DMS53 treated with DMSO at 0.1 percent for 48 hours (cell line): ENCODE data around the gene LDLRAD4.
"Not testable (repeated sequence)": the region's sequence is repeated elsewhere in the genome, so short reads cannot be mapped to it uniquely, and the experiment has no call there.

ENCODE experiments used
- DNase-seq: peaks from one replicate; lab custom pipeline; 2025; ENCODE audit not compliant: unreplicated experiment; lab: John Stamatoyannopoulos, UW

Gene LDLRAD4

DNA sequence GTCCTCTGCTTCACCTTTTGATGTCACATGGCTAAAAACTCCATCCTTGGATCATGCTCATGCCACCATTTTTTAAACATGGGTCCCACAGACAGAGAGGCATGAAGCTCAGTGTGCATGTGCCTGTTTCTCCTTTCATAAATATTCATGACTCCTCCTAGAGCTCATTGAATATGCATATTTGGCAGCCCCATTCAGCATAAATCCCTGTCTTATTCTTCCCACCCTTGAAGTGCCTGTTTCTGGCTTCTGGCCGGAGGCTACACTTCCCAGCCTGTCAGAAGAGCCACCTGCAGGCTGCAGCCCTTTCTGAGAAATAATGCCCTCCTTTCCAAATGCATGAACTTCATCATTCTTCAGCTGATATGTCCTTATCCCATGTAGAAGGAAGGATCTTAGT lies 109.7 kb downstream of the LDLRAD4 start:
- DNase-seq, result no peak

DNA sequence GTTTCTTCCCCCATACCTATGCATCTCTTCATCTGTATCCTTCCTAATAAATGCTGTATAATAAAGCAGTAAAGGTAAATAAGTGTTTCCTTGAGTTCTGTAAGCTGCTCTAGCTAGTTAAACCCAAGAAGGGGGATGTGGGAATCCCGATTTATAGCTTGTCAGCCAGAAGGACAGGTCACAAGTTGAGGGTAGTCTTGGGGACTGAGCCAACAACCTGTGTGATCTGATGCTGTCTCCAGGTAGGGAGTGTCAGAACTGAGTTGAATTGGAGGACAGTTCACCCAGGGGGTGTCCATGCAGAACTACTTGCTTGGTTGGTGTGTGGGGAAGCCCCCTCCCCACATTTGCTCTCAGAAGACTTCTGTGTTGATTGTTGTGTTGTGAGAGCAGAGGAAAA lies 112.4 kb downstream of the LDLRAD4 start:
- DNase-seq, result no peak

GRCh38 chr18:13331846-13332245 lies 113.3 kb downstream of the LDLRAD4 start:
- no peak for DNase-seq

DNA sequence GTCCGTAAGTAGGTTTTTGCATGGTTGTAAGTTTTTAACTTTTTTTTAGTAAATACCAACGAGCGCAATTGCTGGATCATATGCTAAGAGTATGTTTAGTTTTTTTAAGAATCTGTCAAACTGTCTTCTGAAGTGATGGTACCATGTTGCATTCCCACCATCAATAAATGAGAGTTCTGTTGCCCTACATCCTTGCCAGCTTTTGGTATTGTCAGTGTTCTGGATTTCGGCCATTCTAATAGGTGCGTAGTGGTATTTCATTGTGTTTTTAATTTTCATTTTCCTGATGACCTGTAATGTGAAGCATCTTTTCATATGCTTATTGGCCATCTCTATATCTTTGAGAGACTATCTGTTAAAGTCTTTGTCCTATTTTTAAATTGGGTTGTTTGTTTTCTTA lies 114.3 kb downstream of the LDLRAD4 start:
- DNase-seq, result no peak

DNA sequence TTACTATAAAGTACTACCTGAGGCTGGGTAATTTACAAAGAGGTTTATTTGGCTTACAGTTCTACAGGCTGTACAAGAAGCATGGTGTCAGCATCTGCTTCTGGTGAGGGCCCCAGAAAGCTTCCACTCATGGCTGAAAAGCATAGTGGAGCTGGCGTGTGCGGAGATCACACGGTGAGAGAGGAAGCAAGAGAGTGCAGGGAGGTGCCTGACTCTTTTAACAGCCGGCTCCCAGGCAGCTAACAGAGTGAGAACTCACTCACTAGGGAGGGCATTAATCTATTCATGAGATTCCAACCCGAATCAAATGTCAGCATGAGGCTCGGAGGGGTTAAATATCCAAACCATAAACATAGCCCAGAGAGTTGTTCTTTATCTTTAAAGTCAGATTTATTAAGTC lies 117.3 kb downstream of the LDLRAD4 start:
- no peak for DNase-seq

GRCh38 chr18:13336841-13337240 lies 118.3 kb downstream of the LDLRAD4 start:
- no peak for DNase-seq

- no peak for DNase-seq
Measured at GRCh38 chr18:13337369-13337768, 118.8 kb downstream of the LDLRAD4 start.

DNA sequence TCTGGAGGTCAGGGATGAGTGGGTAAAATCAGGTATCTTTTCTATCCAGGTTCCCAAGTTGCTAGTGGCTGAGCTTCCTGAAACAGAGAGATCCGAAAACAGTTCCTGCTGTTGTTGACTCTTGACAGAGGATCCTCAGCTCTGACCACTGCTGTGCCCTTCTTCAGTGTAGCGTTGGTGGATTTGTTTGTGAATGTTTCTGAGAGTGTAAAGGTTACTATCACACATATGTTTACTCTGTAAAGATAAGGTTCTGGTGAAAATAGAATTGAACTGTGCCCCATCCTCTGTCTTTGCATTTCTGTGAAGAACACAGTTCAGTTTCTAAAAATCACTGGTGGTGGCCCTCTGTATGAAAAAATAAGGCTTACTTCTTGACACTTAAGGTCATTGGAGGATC lies 119.8 kb downstream of the LDLRAD4 start:
- DNase-seq, result no peak

- DNase-seq, result no peak
Measured at GRCh38 chr18:13339653-13340052, 121.1 kb downstream of the LDLRAD4 start.

GRCh38 chr18:13346449-13346848 lies 127.9 kb downstream of the LDLRAD4 start:
- not testable (repeated sequence) for DNase-seq

GRCh38 chr18:13353084-13353823 lies 134.7 kb downstream of the LDLRAD4 start:
- no peak for DNase-seq

- no peak for DNase-seq
Measured at GRCh38 chr18:13354402-13354801, 135.8 kb downstream of the LDLRAD4 start.

DNA sequence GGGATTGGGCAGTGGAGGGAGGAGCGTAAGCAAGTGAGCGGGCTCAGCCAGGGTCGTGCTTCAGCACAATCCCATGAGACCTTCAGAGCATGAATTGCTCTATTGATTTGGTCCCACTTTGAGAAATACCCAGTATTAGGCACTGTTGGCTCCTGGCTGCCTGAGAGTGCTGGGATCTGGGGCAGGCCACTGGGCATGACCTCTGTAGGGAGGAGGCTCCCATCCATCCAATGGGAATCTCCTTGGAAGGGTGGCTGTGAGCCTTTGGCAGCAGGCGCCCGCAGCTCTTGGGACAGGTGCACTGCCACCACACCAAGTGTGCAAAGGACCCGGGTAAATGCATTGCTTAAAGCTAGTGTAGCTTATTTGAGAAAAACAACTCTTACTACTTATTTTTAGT lies 137.5 kb downstream of the LDLRAD4 start:
- no peak for DNase-seq

- DNase-seq, result no peak
Measured at GRCh38 chr18:13357289-13357688, 138.7 kb downstream of the LDLRAD4 start.

DNA sequence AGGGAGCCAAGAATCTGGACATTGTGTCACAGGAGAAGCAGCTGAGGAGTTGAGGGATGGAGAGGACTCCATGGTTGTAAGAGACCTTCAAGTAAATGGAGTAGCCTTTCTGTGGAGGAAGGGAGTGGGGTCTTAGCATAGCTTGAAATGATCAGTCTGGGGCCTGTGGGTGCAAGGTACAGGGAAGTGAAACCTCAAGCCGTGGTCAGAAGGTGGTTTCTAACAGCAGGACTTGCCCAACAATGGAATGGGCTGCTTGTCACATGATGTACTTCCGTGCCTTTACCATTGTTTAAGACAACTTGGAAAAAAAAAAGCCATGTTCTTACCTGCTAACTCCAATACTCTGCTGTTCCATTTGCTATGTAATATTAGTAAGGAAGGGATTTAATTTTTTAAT lies 140.7 kb downstream of the LDLRAD4 start:
- DNase-seq, result no peak

DNA sequence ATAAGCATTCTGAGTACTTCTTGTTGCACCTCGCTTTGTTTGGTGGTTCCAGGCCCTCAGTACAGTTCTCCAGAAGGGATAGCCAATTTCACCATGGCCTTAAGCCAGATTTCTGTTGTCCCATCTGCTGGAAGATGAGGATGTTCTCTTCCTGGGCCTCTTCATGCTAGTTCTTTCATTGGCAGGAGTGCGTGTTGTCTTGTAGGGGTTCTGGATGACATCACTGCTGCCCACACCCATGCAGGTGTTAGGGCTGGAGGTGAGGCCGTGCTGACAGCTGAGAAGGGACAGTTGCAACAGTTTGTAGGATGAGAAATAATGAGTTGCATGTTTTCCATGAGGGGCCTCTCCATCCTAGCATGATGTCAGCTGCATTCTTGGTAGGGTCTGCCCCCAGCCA lies 142.9 kb downstream of the LDLRAD4 start:
- no peak for DNase-seq

GRCh38 chr18:13362051-13362450 lies 143.5 kb downstream of the LDLRAD4 start:
- DNase-seq, result no peak

DNA sequence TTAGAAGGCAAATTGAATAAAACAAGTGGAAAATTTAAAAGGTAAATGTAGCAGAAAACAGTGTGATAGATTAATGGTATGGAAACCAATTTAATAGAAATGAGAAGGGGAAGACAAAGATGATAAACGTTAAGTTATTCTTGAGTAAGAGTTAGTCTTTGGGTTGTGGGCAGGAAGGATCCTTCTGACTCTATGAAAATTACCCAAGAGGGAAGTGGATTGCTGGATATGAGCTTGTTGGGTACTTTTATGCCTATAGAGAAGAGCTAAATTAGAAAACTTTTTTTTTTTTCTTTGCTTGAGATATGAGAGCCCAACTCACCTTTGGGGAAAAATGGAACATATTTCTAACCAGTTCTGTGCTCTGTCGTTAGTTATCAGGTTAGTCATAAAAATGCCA lies 144.0 kb downstream of the LDLRAD4 start:
- DNase-seq, result no peak

- DNase-seq, result no peak
Measured at GRCh38 chr18:13363359-13363758, 144.8 kb downstream of the LDLRAD4 start.

DNA sequence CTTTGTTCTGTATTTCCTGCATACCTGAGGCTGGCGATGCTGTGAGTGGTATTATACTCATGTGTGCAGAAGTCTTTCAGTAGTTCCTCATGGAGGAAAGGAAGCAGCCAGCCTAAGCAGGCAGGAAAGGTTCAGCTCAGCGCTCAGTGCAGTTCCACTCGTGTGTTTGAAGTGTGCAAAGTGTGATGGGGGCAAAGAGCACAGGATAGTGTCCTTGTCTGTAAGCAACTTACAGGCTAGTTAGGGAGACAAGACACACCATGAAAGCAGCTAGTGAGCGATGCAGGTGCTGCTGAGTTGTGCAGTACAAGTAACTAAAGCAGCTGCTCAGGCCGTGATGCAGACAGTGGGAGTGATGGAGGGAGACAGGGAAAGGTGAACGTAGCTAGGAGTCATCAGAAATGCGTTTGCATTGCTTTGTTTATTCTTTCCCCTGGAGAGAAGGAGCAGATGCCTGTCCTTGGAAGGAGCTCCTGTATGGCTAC lies 146.2 kb downstream of the LDLRAD4 start:
- DNase-seq, result no peak

DNA sequence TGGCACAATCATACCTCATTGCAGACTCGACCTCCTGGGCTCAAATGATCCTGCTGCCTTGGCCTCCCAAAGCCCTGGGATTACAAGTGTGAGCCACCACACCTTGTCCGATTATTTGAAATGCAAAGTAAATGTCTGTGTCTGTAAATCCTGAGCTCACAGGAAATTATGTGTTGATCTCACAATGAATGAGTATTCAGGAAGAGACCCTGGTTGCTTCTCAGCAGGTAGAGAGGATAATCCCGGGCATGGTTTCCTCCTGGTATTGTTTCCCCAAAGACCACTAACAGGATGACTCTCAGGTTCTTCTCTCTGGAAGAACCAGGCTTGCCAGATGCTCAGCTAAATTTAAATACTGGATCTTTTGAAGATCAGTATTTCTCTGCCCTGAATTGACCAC lies 147.6 kb downstream of the LDLRAD4 start:
- DNase-seq, result no peak

DNA sequence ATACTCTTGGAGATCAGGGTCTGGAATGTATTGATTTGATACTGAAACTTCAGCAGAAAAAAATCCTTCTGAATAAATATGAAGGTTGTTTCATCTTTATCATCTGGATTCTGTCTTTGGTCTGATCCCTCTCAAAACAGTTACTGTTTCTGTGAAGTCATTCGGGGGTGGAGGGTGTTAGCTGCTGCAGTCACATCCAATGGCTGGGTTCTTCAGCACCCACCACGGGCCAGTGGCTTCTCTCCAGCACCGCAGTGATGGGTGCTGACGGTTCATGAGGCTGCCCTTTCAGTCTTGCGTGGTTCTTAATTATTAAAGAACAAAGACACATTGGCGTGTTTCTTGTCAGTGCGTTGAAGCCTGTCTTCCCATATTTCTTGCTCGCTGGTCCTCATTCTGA lies 148.0 kb downstream of the LDLRAD4 start:
- no peak for DNase-seq
